ENCODE results near the gene NFAM1. TPM values are rescaled to one million over a fixed set of nuclear protein-coding genes. Genes with fewer than 3 reads are reported as not detected.

The NFAM1 gene
- total and polyA plus RNA-seq, 7 donors, result 0.08 to 1.1 (median 0.30) TPM

DNA sequence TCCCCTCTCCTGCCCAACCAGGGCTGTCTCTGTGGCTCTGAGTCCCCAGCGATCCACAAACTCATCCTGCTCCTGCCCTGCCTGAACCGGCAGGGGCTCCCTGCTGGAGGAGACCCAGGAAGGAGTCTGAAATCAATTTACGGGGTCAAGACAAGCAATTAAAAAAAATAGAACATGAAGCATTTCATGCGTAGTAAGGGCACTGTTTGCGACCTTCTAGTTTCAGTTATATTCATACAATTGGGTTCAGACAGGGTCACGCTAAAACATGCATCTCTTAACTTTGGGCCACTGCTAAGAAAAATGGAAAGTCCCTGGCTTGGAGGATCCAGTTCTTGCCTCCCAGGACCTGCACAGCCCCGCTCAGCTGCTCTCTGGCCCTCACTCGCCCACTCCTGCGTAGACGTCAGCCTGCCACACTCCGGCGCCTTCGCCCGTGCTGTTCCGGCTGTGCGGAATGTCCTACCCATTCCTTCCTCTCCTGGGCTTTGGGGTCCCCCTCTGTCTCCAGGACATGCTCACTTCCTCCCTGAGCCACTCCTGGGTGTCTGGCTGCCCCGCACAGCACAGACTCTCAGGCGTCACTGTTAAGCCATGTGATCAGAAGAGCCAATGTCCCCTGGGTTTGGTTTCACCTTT lies 12.8 kb downstream of the NFAM1 start:
- Histone ChIP-seq H3K9me3 (no peaks in the 10 kb centered on the region), H3K4me3 (peak overlapping the region; percentile 38), H3K27me3 (ENCODE audit: insufficient read depth in 3 of 3, low read length in 2 of 3) (peaks cover 0 to 26% (median 11%) of the 10 kb centered on the region in 3 donors), H3K4me1 (no peaks in the 10 kb centered on the region), H3K27ac (no peak overlapping the region), H3K36me3 (ENCODE audit: insufficient read depth in 1 of 2, low read depth in 1 of 2) (no peaks in the 10 kb centered on the region)
- WGBS, 3 donors, result 16 to 49% (median 30%) methylated on average over 18 of the region's 18 CpGs
- intact Hi-C loops (cut with DNase I), result no loop called here
- ATAC-seq (peak in 3 of 4 donors; percentile 30 to 58 (median 41)), DNase-seq (no peak)
- TF ChIP-seq, protein P1, sequence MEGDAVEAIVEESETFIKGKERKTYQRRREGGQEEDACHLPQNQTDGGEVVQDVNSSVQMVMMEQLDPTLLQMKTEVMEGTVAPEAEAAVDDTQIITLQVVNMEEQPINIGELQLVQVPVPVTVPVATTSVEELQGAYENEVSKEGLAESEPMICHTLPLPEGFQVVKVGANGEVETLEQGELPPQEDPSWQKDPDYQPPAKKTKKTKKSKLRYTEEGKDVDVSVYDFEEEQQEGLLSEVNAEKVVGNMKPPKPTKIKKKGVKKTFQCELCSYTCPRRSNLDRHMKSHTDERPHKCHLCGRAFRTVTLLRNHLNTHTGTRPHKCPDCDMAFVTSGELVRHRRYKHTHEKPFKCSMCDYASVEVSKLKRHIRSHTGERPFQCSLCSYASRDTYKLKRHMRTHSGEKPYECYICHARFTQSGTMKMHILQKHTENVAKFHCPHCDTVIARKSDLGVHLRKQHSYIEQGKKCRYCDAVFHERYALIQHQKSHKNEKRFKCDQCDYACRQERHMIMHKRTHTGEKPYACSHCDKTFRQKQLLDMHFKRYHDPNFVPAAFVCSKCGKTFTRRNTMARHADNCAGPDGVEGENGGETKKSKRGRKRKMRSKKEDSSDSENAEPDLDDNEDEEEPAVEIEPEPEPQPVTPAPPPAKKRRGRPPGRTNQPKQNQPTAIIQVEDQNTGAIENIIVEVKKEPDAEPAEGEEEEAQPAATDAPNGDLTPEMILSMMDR (IDR thresholded peaks at IDR 0.05), result no peak

DNA sequence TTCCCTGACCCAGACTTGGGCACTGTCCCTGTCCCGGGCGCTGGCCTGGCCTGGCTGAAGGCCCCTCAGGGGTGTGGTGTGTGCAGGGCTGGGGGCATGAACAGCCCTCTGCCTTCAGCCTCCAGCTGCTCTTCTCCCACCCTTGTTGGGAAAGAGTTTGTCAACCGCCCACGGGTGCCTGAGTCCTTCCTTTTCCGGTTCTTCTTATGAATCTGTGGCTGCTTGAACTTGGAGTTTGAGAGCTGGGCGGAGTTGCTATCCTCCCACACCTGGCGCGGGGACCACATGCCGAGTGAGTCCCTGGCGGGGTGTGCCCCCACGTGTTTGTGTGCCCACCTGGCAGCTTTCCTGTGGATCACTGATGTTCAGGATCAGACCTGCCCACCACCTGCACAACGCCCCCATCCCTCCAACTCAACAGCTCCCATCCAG lies 13.4 kb downstream of the NFAM1 start:
- Histone ChIP-seq H3K4me3 (no peak overlapping the region), H3K4me1 (no peaks in the 10 kb centered on the region), H3K27me3 (ENCODE audit: insufficient read depth in 3 of 3, low read length in 2 of 3) (peaks cover 0 to 26% (median 11%) of the 10 kb centered on the region in 3 donors), H3K27ac (no peak overlapping the region), H3K36me3 (ENCODE audit: insufficient read depth in 1 of 2, low read depth in 1 of 2) (no peaks in the 10 kb centered on the region), H3K9me3 (no peaks in the 10 kb centered on the region)
- ATAC-seq (no peak), DNase-seq (no peak)
- intact Hi-C loops (cut with DNase I), result no loop called here
- WGBS, 3 donors, result 56 to 74% (median 65%) methylated on average over 12 of the region's 12 CpGs
- TF ChIP-seq, protein P1 (IDR thresholded peaks at IDR 0.05), result no peak

DNA sequence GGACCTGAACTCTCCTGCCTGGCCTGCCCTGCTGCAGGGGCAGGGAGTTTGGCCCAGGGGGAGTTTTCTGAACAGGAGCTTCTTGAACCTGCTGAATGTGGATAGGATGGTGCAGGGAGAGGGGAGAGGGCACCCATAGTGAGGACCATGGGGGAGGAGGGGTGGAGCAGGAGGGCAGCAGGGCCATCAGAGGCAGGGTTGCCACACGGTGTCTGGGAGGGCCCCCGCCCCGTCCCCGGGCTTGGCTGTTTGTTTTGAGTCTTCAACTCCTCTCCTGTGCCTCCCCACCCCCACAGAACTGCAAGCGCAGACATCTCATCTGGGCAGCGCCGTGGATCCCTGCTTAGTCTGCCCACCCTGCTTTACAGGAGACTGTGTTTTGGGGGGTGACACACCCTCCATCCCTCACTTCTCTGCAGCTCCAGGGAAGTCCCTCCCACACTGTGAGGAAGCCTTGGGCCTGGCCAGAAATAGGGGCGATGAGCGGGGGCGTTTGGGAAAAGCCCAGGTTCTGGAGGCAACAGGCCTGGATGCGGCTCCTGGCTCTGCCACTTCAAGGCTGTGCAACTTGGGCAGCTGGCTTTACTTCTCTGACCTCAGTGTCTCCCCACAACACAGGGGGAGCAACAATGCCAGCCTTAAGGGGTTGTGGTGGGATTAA lies 14.4 kb downstream of the NFAM1 start:
- H3K27me3 ChIP-seq (ENCODE audit: insufficient read depth in 3 of 3, low read length in 2 of 3), result peaks cover 0 to 26% (median 11%) of the 10 kb centered on the region in 3 donors
- no peak overlapping the region for H3K27ac ChIP-seq
- ATAC-seq (no peak), DNase-seq (no peak)
- TF ChIP-seq, protein P1 (IDR thresholded peaks at IDR 0.05), result no peak
- no peak overlapping the region for H3K4me3 ChIP-seq
- H3K9me3 ChIP-seq, result no peaks in the 10 kb centered on the region
- WGBS, 3 donors, result 83 to 89% (median 85%) methylated on average over 8 to 11 of the region's 11 CpGs
- H3K4me1 ChIP-seq, result no peaks in the 10 kb centered on the region
- intact Hi-C loops (cut with DNase I), result no loop called here
- no peaks in the 10 kb centered on the region for H3K36me3 ChIP-seq (ENCODE audit: insufficient read depth in 1 of 2, low read depth in 1 of 2)

DNA sequence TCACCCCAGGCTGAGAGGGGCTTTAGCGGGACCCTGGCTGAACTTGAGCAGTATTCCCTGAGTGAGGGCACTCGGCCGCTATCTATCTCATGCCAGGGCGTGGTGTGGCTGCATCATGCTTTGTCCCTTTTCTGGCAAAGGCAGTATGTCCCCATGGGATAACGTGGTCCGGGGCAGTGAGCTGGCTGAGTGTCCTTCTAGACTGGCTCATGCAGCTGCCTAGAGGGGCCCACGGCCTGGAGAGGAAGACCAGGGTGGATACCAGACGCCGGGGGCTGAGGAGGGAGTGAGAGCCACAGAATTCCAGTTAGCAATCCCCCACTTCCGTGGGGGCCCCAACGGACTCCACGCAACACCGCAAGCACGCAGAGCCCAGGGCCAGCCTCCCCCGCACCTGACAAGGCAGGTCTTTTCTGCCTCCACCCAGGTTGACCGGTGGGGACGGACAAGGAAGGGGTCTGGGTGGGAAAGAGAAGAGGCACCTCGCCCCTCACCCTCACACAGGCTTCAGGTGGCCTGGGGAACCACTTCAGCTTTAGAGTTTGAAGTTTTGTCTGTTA lies 15.5 kb downstream of the NFAM1 start:
- 83 to 88% (median 87%) methylated on average over 18 of the region's 18 CpGs for WGBS, 3 donors
- H3K4me1 ChIP-seq, result no peaks in the 10 kb centered on the region
- intact Hi-C loops (cut with DNase I), result no loop called here
- no peaks in the 10 kb centered on the region for H3K9me3 ChIP-seq
- H3K4me3 ChIP-seq, result no peak overlapping the region
- ATAC-seq (no peak), DNase-seq (no peak)
- TF ChIP-seq, protein P1 (IDR thresholded peaks at IDR 0.05), result no peak
- peaks cover 0 to 26% (median 9%) of the 10 kb centered on the region in 3 donors for H3K27me3 ChIP-seq (ENCODE audit: insufficient read depth in 3 of 3, low read length in 2 of 3)
- H3K27ac ChIP-seq, result no peak overlapping the region
- H3K36me3 ChIP-seq (ENCODE audit: insufficient read depth in 1 of 2, low read depth in 1 of 2), result no peaks in the 10 kb centered on the region
